GM10266 (cell line): ENCODE measurements around the gene WT1.
A peak's percentile ranks its signal among the peaks of the same experiment; 100 is the strongest.

Source experiments
- DNase-seq: peaks from one replicate; pipeline ENCODE4 v3.0.0; 2012; ENCODE audit errors: extremely low spot score
- CTCF ChIP-seq: IDR thresholded peaks from 2 replicates; pipeline ENCODE4 v1.5.1; 2012; ENCODE audit warnings: mild to moderate bottlenecking, low read depth; ENCODE audit not compliant: control insufficient read depth, insufficient read depth; ENCODE audit errors: missing control alignments

The WT1 gene

GRCh38 chr11:32447252-32447651, 11.9 kb upstream of the WT1 start:
- TF ChIP-seq CTCF = no peak
- no peak for DNase-seq

GRCh38 chr11:32446227-32446626, 10.9 kb upstream of the WT1 start:
- DNase-seq = no peak
- TF ChIP-seq CTCF = no peak

GRCh38 chr11:32444186-32444585, 8.8 kb upstream of the WT1 start:
- TF ChIP-seq CTCF = no peak
- no peak for DNase-seq

GRCh38 chr11:32440916-32441315, 5.6 kb upstream of the WT1 start:
- TF ChIP-seq CTCF = no peak
- DNase-seq = no peak

- TF ChIP-seq CTCF = no peak
- DNase-seq = no peak
Measured at GRCh38 chr11:32440312-32440908, 5.1 kb upstream of the WT1 start.

GRCh38 chr11:32439501-32440210, 4.3 kb upstream of the WT1 start:
- TF ChIP-seq CTCF = no peak
- DNase-seq = peak; percentile 15

- no peak for TF ChIP-seq CTCF
- DNase-seq = peak; percentile 24
Measured at GRCh38 chr11:32438866-32439489, 3.6 kb upstream of the WT1 start.
